ENCODE measurements around the gene SPARCL1.

SPARCL1 gene

GRCh38 chr4:87540146-87541058 lies 11.2 kb upstream of the SPARCL1 start:
- DNase-seq: no peak

- DNase-seq: no peak
These were observed 3.7 kb upstream of the SPARCL1 start for GRCh38 chr4:87532907-87533306.

DNA sequence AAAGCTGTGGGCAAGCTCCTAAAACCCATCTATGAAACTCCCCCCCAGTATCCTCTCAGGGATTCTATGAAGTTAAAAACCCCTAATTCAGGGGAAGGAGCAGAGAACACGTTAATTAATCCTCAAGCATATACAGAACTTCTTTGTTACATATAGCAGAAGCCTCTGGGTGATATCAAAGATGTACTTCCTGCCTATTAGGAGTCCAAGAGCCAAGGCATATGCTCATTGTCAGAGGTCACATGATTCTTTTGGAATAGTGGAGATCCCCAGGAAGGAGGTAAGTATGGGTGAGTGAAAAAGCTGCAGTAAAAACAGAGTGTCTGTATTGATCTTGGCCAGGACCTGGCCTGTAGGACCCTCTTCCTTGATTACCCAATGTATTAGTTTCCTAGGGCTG lies 2.9 kb upstream of the SPARCL1 start:
- DNase-seq: no peak

DNA sequence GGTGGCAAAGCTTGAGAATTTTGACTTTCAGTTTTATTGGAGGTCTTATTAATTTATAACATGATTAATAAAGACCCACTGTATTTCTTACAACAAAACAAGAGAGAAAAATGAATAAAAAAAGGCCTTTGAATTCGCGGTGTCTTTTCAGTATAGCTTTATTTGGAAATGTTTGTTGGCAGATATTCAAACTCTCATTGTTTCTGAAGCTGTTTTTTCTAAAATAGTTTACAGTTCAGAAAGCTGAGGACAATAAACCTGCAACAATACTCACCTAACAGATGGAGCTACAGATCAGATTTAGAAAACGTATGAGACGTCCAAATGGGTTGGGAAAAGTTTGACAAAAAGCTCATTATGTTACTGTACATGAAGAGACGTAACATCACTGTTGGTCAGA lies 2.4 kb upstream of the SPARCL1 start:
- no peak for DNase-seq

DNA sequence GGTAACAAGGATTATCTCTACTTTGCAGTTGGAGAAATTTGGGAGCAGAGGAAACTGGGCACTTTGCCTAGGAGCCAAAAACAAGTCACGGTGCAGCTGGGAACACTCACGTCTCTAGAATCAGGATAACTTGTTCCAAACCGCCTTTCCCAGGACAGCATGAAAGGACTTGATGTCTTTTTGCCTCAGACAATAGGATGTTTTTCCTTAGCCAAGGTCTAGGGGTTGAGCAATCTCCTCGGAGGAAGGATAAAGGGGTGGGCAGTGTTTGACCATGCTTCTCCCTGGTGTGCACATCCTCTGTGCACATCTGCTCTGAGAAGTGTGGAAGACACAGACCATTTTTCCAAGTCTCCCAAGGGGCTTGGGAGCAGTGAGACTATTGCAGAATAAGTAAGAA lies 1.7 kb upstream of the SPARCL1 start:
- DNase-seq: no peak

DNA sequence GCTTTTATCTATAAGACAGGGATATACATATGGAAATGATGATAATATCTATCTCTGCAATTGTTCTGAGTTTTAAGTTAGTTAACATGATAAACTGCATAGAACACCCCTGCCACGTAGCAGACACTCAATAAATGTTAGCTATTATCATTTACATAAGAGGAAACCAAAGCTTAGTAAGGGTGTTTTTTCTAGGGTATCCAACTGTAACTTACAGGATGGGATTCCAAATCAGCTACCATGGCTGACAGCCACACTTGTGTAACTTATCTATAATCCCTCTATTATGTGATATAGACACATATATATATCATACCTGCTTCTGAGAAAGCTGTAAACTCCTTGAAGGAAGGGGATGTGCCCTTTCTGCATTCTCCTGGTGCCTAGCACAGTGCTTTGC lies 1.1 kb upstream of the SPARCL1 start:
- no peak for DNase-seq

DNA sequence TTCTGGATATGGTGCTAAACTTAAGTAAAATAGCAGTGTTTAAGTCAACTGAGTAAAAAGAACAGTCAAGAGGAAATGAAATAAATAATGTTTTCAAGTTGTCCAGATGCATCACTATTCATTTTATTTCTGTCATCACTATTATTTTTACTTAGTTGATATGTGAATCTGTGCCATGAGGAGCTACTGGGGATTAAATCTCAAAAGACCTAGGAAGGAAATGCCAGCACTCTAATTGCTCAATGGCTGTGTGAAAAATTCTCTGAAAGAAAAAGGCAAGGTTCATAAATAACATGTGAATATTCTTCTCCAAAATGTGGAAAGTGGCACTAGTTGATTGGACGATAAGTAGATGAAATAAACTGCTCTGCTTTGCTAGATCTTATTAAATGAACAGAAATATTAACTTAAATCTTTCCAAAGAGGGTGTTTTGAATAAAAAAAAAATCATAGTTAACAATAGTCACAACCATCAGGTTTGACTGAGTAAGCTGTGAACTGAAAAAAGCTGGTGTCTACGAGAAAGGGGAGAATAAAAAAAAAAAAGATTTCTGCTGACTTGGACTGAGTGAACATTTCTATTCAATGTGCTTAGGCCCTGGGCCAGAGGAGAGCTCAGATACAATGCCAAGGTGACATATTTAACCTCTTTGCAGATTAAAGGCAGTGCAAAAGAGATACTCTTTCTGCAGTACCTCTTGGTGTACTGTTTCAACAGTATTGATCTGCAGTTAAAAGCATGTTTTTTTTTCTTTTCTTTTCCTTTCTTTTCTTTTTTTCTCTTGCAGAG lies 1.6 kb downstream of the SPARCL1 start:
- DNase-seq: no peak

GRCh38 chr4:87525636-87526295 lies 3.4 kb downstream of the SPARCL1 start:
- DNase-seq: no peak

DNA sequence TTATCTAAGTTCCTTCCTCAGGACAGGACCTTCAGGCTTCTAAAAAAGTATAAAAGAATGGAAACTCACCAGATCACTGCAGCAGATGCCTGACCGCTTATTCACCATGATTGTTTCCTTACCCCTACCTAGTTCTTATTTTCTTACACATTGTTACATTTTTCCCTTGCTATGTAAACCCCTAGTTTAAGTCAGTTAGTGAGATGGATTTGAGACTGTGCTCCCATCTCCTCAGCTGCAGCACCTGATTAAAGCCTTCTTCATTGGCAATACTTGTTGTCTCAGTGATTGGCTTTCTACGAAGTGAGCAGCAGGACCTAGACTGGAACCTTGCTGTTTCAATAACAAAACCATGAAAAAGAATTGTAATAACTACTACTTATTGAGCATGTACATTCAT lies 4.7 kb downstream of the SPARCL1 start:
- DNase-seq: no peak

DNA sequence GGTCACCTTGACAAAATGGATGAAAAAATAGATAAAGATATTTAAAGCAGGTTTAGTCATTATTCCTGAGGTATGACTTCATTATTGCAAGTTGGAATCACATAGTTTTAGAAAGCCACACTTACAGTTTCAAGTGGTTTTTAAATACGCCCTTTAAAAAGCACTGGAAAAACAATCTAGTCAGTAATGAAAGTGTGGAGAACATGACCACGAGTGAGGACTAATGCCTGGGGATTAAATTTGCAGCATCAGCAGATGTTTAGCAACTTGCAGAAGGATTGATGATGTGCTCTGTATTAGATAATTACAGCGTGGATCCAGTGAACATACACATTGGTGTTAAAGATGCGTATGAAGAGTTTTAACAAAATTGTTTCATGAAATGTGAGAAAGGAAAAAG lies 5.9 kb downstream of the SPARCL1 start:
- DNase-seq: no peak

DNA sequence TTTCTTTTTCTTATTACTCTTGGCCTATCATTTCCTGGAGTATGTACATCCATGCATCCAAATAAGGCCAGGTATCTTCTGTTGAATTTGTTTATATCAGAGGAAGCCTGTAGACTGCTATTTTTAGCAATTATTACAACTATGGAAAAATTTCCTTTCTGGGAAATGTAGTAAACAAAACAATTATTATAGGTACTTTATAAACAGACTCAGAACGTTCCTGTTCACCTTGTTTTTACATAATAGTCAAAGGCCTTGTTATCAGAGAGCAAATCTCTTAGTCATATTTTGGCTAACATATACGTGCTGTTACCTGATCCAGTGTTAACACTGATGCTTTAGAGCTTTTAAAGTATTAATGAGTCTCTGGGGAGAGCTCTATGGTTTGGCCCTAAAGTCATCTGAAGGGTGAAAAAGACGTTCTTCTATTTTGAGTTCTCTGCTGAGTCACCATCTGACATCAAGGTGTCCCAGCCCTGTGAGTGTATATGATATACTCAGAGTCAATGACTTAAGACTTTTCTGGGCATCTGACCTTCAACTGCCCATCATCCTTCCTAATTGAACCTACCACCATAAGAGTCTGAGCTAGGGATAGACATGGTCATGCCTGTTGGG lies 7.3 kb downstream of the SPARCL1 start:
- DNase-seq: no peak

DNA sequence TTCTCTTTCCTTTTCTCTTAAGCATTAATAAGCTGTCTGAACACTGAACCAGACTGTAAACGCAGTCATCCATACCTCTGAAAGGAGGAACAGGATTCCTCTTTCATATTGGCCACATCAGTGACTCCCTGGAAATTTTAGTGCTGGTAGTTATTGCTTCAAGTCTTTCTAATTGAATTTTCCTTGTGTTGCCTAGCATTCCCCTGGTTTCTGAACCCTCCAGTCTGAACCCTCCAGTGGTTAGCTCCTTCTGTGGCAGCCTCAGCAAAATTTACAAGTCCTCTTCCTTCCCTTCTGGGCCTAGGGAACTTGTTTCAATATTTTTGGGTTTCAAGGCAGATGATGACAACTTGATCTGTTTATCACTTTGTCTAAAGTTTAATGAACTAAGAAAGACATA lies 7.9 kb downstream of the SPARCL1 start:
- no peak for DNase-seq

- no peak for DNase-seq
These were observed 11.6 kb downstream of the SPARCL1 start for GRCh38 chr4:87517621-87518020.

- DNase-seq: no peak
These were observed 12.5 kb downstream of the SPARCL1 start for GRCh38 chr4:87516683-87517082.

DNA sequence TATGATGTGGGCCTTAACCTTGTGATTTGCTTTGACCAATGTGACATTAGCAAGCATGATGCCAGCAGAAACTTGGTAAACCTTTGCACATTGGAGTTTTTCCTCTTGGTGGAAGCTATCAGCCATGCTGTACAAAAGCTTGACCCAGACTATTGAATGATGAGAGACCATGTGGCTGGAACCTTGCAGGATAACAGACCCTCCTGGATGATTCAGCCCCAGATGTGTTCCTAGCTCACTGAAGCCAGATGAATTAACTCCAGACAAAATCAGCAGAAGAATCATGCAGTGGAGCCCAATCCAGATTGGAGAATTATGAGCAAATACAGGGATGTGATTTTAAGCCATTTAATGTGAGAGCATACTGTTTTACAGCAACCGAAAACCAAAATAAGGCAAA lies 16.8 kb downstream of the SPARCL1 start:
- DNase-seq: no peak

- no peak for DNase-seq
These were observed 17.7 kb downstream of the SPARCL1 start for GRCh38 chr4:87511500-87511899.

- DNase-seq: no peak
These were observed 18.4 kb downstream of the SPARCL1 start for GRCh38 chr4:87510747-87511146.

DNA sequence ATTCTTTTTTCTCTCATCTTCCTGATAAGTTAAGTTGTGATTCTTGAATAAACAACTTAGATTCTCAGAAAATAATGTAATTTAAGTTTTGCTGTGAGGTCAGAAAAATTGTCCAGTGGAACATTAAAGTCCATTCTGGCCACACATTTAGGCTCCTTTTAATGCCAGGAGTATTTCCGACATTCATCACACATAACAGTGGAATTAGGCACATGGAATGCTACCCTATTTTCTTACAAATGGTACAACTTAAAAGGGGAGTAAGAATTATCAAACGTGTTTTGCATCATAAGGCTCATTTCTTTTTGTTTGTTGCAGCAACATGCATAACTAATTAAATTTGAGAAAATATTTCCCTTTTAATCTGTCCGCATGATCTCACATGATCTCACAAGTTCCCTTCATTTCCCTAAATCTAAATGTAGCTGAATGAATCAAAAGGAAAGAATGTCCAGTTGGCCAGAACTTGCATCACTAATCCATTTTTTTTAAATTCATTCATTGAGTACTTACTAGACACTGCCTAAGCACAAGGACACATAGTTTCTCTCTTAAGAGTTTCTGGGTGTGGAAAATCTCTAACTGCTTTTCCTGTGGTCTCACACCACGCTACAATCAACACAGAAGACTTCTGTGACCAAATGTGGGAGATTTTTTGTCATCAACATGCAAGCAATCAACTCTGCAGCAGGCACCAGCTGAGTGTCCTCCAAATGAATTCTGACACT lies 22.0 kb downstream of the SPARCL1 start:
- DNase-seq: no peak

- no peak for DNase-seq
These were observed 23.3 kb downstream of the SPARCL1 start for GRCh38 chr4:87505862-87506261.

DNA sequence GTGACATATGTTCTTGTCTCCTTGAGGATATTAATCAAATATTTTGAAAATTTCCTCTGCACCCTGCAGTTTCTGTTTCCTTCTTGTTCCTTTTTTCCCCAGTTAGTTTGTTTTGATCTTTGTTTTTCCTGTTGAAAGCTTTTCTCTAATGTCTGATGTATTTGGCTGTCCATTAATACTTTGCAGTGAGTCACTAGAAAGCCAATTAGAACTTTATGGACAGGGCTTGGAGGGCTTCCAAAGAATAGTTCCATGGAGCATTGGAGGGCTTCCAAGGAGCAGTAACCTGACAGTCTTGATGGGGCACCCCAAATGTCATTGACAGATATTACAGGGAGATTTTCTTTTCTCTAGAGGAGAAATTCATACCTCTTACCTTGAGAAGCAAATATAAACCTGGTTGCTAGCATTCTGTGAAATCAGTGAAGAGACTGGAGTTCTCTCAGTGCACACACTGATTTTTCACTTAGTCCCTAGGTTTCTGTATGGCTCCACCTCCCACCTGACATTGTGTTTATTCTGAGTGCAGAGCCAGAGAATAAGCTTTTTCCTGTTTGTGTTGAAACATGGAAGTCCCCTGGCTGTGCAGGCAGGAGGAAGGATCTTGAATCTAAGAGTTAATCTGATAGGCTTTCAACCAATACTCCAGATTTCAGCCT lies 26.5 kb downstream of the SPARCL1 start:
- DNase-seq: no peak

DNA sequence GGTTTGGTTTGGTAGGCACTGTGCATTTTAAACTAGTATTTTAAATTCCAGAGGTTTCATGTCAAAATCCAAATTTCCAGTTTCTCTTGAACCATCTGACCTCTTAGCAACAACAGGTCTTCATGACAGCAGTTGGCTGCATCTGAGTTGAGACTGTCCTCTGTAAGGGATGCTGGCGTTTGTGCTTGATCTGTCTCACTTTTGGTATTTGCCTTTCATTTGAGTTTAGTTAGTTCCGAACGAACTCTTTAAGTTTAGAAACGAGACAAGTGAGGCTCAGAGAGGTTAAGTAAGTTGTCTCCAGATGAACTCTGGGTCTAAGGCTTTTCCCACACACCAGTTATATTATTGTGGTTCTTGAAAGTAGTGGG lies 29.1 kb downstream of the SPARCL1 start:
- DNase-seq: no peak
